Upper lobe of right lung (tissue), 1 donor: ENCODE measurements around the gene ALKBH7. TPM values are rescaled to one million over a fixed set of nuclear protein-coding genes. Genes with fewer than 3 reads are reported as not detected.

ENCODE experiments used
- ATAC-seq: fragments of 200-7000 bp; cut with Tn5 transposase; one replicate; pipeline ENCODE4 v1.9.1; 2020; ENCODE audit warnings: mild to moderate bottlenecking, moderate library complexity
- DNase-seq: peaks from one replicate; pipeline ENCODE4 v3.0.0-alpha.2; 2020
- H3K27ac ChIP-seq: fragments of 200-600 bp; one replicate; pipeline ENCODE4 v1.8.0; 2022
- H3K27me3 ChIP-seq: fragments of 200-600 bp; one replicate; pipeline ENCODE4 v1.8.0; 2022; ENCODE audit warnings: mild to moderate bottlenecking
- H3K36me3 ChIP-seq: fragments of 200-600 bp; one replicate; pipeline ENCODE4 v1.8.0; 2022
- H3K4me1 ChIP-seq: fragments of 200-600 bp; one replicate; pipeline ENCODE4 v1.8.0; 2022
- H3K4me3 ChIP-seq: fragments of 200-600 bp; one replicate; pipeline ENCODE4 v1.8.0; 2022; ENCODE audit warnings: mild to moderate bottlenecking
- H3K9me3 ChIP-seq: fragments of 200-600 bp; one replicate; pipeline ENCODE4 v1.8.0; 2022
- intact Hi-C: fragments of 100-400 bp; cut with DNase I; formaldehyde crosslinking; loops from one replicate; pipeline ENCODE4 v1.11.0; 2022
- total RNA-seq: library from RNA; stranded (reverse); fragmentation: NEBNext Ultra II Directional; extraction: Animal tissue kit (Norgen Biotek cat#: 25700); gene quantifications from one replicate; pipeline ENCODE4 v1.2.1, GENCODE V29; 2021
- TF ChIP-seq, protein P1 (sequence below): fragments of 200-600 bp; IDR thresholded peaks from one replicate; pipeline ENCODE4 v1.8.0; 2022; ENCODE audit warnings: antibody characterized with exemption
- donor health status: DM: no; HTN: yes; CAD: no; lungs with severe emphysema.

The ALKBH7 gene
- total RNA-seq, 1 donor from 2014 or later, result 57.2 TPM

DNA sequence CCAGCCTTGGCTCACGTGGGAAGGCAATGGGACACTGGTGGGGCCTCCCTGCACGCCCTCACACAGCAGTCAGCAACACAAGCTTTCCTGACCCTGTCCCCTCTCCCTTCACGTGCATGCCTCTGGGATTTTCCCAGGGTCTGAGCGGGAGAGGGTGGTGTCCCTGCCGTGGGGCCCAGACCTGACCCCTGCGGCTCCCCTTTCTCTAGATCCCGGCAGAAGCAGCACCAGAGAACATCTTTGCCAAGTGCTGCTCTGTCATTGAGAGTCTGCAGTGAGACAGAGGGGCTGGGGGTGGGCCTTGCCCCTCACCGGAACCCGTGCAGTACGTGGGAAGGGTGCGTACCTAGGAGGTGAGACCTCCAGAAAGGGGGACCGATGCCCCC, 39.5 kb downstream of the ALKBH7 start:
- Histone ChIP-seq H3K27me3 (no peaks in the 10 kb centered on the region), H3K27ac (no peak overlapping the region), H3K4me1 (peaks cover 3% of the 10 kb centered on the region), H3K4me3 (no peak overlapping the region), H3K36me3 (peaks cover 32% of the 10 kb centered on the region), H3K9me3 (no peaks in the 10 kb centered on the region)
- TF ChIP-seq, protein P1, sequence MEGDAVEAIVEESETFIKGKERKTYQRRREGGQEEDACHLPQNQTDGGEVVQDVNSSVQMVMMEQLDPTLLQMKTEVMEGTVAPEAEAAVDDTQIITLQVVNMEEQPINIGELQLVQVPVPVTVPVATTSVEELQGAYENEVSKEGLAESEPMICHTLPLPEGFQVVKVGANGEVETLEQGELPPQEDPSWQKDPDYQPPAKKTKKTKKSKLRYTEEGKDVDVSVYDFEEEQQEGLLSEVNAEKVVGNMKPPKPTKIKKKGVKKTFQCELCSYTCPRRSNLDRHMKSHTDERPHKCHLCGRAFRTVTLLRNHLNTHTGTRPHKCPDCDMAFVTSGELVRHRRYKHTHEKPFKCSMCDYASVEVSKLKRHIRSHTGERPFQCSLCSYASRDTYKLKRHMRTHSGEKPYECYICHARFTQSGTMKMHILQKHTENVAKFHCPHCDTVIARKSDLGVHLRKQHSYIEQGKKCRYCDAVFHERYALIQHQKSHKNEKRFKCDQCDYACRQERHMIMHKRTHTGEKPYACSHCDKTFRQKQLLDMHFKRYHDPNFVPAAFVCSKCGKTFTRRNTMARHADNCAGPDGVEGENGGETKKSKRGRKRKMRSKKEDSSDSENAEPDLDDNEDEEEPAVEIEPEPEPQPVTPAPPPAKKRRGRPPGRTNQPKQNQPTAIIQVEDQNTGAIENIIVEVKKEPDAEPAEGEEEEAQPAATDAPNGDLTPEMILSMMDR, result no peak
- ATAC-seq, result no peak
- intact Hi-C loops, result no loop called here
- DNase-seq, result no peak

DNA sequence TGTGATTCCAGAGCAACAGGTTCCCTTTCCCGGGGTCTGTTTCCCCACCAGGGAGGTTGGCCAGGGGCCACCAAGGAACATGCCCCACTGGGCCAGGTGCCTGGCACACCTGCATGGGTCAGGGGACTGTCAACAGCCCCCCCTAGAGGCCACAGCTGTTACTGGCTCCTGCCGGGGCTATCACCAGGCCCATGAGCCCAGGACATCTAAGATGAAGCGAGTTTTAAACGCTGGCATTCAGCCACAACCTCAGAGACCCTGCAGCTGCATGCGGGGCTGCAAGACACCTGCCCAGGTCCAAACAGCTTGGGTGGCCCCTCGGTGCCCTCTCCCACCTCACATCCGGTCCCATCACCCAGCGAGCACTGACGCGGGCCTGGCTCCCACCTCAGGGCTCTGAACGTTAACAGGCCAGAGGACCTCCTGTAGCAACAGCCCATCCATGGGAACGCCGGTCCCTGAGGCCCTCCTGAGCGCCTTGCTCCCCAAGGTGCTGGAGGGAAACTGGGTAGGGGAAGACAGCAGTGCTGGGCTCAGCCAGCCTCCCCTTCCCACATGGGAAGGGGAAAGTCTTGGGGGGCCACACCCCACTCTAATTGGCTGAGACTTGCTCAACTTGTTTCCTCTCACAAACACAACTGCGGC, 40.0 kb downstream of the ALKBH7 start:
- Histone ChIP-seq H3K27me3 (no peaks in the 10 kb centered on the region), H3K4me3 (no peak overlapping the region), H3K36me3 (peaks cover 37% of the 10 kb centered on the region), H3K4me1 (peaks cover 3% of the 10 kb centered on the region), H3K9me3 (no peaks in the 10 kb centered on the region), H3K27ac (peak overlapping the region; percentile 36)
- peak; percentile 66 for DNase-seq
- peak; percentile 75 for ATAC-seq
- TF ChIP-seq, protein P1, result peak; percentile 61
- intact Hi-C loops, result no loop called here

DNA sequence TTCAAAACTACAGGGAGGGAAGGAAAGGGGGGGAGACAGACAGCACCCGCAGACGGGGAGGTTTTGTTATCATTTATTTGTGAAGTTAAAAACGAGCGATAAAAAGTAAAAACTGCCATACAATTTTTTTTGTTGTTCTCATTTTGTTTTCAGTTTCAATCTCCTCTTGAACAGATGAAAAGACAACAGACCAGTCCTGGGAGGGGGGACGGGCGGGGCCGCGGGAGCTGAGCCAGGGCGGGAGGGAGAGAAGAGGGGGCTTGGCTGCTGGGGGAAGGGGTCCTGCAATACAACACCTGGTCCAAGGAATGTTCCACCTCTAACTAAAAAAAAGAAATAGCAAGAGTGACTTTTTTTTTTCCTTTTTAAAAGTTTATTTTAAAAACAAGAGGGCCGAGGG, 40.7 kb downstream of the ALKBH7 start:
- peaks cover 3% of the 10 kb centered on the region for H3K4me1 ChIP-seq
- intact Hi-C loops, result no loop called here
- ATAC-seq, result no peak
- H3K27ac ChIP-seq, result no peak overlapping the region
- H3K4me3 ChIP-seq, result no peak overlapping the region
- no peak for DNase-seq
- H3K27me3 ChIP-seq, result no peaks in the 10 kb centered on the region
- TF ChIP-seq, protein P1, result no peak
- H3K36me3 ChIP-seq, result peaks cover 44% of the 10 kb centered on the region
- no peaks in the 10 kb centered on the region for H3K9me3 ChIP-seq

DNA sequence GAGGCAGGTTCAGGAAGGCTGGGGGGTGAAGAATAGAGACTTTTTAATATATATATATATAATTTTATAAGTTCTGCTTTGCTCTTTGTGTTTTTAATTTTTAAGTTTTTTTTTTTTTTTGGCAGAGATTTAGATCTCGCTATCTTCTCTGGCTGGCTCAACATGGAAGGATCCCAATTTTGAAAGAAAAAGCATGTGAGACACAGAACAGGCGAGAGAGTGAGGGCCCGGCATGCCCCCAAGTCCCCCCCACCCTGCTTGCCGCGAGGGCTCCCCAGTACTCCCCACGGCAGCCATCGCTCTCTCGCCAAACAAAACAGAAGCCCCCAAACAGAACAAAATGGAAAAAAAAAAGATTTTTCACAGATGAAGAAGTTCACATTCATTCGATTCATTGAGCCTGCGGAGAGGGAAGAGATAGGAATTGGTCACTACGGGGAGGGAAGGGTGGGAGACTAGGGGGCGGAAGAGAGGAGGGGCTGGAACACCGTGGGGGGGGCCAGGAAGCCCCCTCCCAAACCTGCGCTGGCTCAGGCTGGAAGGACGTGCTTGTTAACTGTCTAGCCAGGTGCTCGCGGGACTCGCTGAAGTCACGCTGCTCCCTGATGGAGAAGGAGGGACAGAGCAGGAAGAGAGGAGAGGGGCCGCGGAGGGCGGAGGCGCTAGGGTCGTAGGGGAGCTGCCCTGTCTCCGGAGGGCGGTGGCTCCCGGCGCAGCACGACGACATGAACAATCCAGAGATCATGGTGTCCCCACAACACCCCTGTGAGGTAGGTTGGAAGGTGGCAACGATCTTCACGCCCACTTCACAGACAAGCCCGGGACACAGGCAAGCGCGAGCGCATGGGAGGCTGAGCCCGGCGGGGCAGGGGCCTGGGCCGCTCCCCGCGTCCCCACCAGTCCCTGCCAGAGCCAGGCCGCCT, 41.4 kb downstream of the ALKBH7 start:
- H3K36me3 ChIP-seq, result peaks cover 51% of the 10 kb centered on the region
- no peak overlapping the region for H3K27ac ChIP-seq
- no peaks in the 10 kb centered on the region for H3K9me3 ChIP-seq
- intact Hi-C loops, result no loop called here
- H3K4me3 ChIP-seq, result no peak overlapping the region
- ATAC-seq, result no peak
- DNase-seq, result no peak
- H3K27me3 ChIP-seq, result no peaks in the 10 kb centered on the region
- TF ChIP-seq, protein P1, result no peak
- H3K4me1 ChIP-seq, result peaks cover 3% of the 10 kb centered on the region

DNA sequence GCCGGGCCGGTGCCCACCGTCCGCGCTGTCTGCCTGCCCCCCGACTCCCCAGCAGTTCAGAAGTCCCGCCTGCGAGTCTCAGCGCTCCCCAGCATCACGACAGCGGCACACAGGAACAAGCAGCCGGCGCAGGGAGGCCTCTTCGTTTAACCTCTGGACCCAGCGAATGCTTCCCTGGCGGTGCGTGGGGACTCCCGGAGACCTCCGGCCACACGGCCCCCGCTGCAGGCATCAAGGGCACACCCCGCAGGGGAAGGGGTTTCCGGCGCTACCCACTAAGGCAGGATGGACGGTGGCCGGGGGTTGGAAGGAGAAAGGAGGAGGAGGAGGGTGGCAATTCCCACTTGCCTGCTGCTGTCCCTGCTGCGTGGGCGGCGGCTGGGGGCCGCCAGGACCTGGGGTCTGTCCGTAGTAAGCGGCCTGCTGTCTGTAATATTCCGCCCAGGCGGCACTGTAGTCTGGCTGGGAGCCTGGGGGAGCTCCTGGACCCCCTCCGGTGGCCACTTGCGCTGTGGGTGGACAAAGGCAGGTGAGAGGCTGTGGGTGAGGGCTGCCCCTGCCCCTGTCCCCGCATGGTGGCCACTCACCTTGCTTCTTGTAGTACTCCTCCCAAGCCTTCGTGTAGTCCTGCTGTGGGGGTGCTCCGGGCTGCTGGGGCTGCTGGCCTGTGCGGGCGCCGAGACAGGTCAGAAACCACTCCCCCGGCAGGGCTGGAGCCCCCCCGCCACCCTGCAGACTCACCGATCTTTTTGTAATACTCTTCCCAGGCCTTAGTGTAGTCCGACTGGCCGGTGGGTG, 42.4 kb downstream of the ALKBH7 start:
- H3K9me3 ChIP-seq, result no peaks in the 10 kb centered on the region
- ATAC-seq (no peak), DNase-seq (no peak)
- peaks cover 61% of the 10 kb centered on the region for H3K36me3 ChIP-seq
- H3K4me1 ChIP-seq, result peaks cover 3% of the 10 kb centered on the region
- no peaks in the 10 kb centered on the region for H3K27me3 ChIP-seq
- intact Hi-C loops, result no loop called here
- TF ChIP-seq, protein P1, result no peak
- H3K4me3 ChIP-seq, result no peak overlapping the region
- H3K27ac ChIP-seq, result no peak overlapping the region
